Measurements from ENCODE around the gene RUVBL2. TPM values are rescaled to one million over a fixed set of nuclear protein-coding genes. Genes with fewer than 3 reads are reported as not detected.

The RUVBL2 gene
- total RNA-seq: 10 to 100 TPM; 74.7 to 80.1 TPM

DNA sequence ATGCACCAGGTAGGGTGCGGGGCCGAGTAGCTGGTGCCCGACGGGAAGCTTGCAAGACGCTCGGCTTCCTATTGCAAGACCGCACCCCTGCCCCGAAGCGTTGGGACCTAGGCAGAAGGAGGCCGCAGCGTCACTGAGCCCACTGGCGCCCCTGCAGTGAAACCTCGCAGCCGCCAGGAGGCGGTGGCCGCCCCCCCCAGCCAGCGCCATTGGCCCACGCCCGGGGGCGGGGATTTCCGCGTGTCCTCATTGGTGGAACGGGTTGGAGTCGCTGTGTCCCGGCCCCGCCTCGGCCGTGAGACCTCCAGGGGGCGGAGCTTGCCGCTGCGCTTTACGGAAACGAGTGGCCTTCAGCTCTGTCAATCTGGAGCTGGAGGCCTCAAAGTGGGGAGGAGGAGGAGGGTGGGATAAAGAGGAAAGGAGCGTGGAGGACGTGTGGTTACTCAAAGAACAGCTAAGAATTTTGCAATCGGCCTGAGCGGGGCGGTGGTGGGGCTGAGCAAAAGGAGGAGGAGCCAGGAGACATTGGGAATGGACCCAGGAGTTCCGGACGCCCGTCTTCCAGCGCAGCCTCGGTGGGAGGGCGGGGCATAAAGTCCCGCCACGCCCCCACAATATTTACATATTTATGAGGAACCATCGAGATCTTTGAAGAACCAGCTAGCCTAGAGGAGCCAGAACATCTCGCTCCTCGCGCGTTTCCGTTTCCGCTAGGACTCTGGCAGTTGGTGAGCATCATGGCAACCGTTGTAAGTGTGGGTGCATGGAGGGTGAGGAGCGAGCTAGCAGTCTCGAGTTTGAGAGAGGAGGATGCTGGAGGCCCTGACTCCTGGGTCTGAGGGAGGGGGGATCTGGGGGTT, at the start of gene RUVBL2, which contains the start of gene GYS1:
TSS of gene RUVBL2 (plus strand) at position 713 of the 860 bp plus-strand sequence. CDS start at position 738, 25 bp downstream.
TSS of gene GYS1 (minus strand) at position 135 of the 860 bp plus-strand sequence. CDS start 197 bp downstream, outside the sequence.
- ChIA-PET CTCF (interaction anchor here (0.6 to 3.4 kb wide), 83 partner anchors 9 to 685 kb away, joined by 3 to 103 read pairs (median 4); partner anchors contain the start of genes ALDH16A1, BAX, BCAT2 and CA11), POLR2A (interaction anchor here (0.6 to 2.7 kb wide), 28 partner anchors 9 to 650 kb away, joined by 3 to 16 read pairs (median 4); partner anchors contain the start of genes ALDH16A1, BAX, DHDH and FTL)
- peak within 1 kb of the TSS; percentile 95 for H3K27ac Mint-ChIP-seq
- peak; percentile 99 for DNase-seq
- H3K9me3 Mint-ChIP-seq: no peaks in the 10 kb centered on the region
- H3K4me3 Mint-ChIP-seq: peak within 1 kb of the TSS; percentile 98
- no peaks in the 10 kb centered on the region for H3K27me3 Mint-ChIP-seq
- H3K36me3 Mint-ChIP-seq (ENCODE audit: low read depth): peaks cover 31% of the 10 kb centered on the region
- H3K4me1 Mint-ChIP-seq: peaks cover 51% of the 10 kb centered on the region

DNA sequence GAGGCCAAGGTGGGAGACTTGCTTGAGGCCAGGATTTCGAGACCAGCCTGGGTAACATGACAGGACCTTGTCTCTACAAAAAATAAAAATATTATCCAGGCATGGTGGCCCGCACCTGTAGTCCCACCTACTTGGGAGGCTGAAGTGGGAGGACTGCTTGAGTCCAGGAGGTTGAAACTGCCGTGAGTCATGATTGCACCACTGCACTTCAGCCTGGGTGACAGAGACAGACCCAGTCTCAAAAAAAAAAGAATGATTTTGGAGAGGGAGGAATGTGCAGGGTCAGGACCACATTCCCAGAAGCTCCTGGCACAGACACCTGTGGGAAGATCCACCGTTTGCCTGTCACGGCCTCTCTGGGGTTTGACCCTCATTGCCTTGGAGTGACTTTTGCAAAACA, 48.3 kb upstream of the RUVBL2 start:
- ChIA-PET POLR2A (no interaction called here), CTCF (no interaction called here)
- Mint-ChIP-seq H3K4me3 (no peak overlapping the region), H3K9me3 (peaks cover 11% of the 10 kb centered on the region), H3K36me3 (ENCODE audit: low read depth) (peaks cover 8% of the 10 kb centered on the region), H3K27ac (no peak overlapping the region), H3K4me1 (no peaks in the 10 kb centered on the region), H3K27me3 (no peaks in the 10 kb centered on the region)
- DNase-seq: no peak

DNA sequence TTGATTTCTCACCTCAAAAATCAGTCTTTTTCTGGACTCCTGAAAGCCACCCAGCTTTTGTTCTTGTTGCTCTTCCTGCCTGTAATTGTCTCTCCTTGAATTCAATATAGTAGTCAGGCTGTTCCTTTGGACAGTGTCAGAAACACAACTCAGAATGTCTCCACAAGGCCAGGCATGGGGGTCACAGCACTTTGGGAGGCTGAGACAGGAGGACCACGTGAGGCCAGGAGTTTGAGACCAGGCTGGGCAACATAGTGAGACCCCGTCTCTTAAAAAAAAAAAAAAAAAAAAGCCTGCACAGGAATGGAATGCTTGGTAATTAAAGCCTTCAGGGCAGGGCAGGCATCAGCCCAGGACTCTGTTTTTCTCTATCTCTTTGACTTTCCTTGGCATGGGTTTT, 47.9 kb upstream of the RUVBL2 start:
- ChIA-PET POLR2A (no interaction called here), CTCF (no interaction called here)
- no peaks in the 10 kb centered on the region for H3K4me1 Mint-ChIP-seq
- peaks cover 8% of the 10 kb centered on the region for H3K36me3 Mint-ChIP-seq (ENCODE audit: low read depth)
- peaks cover 9% of the 10 kb centered on the region for H3K9me3 Mint-ChIP-seq
- no peak overlapping the region for H3K27ac Mint-ChIP-seq
- H3K4me3 Mint-ChIP-seq: no peak overlapping the region
- DNase-seq: no peak
- no peaks in the 10 kb centered on the region for H3K27me3 Mint-ChIP-seq

DNA sequence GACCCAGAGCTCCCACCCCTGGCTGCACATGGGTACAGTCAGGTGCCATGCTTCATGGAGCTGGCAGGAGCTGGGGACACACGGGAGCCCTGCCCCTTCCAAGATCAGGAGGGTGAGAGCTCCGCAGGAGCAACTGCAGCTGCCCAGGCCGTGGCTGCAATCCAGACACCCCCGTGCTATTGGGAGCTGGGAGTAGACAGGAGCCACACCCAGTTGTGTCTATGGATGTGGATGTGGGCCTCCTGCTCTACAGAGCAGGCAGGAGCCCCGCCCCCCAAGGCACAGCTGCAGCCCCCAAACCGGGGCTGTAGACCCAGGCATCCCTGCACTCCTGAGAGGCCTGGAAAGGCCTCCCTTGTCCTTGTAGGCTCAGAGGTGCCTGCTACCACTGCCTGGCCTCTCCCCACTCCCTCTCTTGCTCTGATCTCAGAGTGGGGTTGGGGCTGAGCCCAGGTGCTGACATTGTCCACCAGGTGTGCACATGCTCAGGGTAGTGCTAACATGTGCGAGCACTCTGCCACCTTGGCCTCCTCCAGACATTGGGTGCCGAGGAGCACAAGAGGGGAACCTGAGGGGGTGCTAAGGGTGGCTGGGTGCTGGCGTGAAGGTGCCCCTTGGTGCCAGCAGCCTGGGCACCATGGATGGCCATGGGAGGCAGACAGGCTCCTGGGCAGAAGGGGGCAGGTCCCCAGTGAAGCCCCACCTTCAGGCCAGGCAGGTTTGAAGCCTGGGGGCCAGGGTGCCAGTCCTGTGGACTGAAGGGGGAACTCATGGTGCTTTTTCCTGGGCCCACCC, 47.0 kb upstream of the RUVBL2 start:
- ChIA-PET CTCF (no interaction called here), POLR2A (no interaction called here)
- Mint-ChIP-seq H3K9me3 (peaks cover 9% of the 10 kb centered on the region), H3K36me3 (ENCODE audit: low read depth) (peaks cover 3% of the 10 kb centered on the region), H3K27ac (no peak overlapping the region), H3K27me3 (no peaks in the 10 kb centered on the region), H3K4me3 (no peak overlapping the region), H3K4me1 (no peaks in the 10 kb centered on the region)
- DNase-seq: no peak

DNA sequence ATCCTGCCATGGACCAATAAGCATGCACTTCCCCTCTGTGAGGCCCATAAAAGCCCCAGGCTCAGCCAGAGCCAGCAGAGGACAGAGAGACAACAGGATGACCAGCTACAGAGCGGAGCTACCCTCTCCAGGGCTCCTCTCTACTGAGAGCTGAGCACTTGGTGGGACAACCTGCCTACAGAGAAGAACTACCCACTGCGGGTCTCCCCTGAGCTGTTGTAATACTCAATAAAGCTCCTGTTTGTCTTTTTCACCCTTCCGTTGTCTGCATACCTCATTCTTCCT, 46.5 kb upstream of the RUVBL2 start:
- Mint-ChIP-seq H3K4me1 (no peaks in the 10 kb centered on the region), H3K27ac (no peak overlapping the region), H3K27me3 (no peaks in the 10 kb centered on the region), H3K4me3 (no peak overlapping the region), H3K9me3 (peaks cover 9% of the 10 kb centered on the region), H3K36me3 (ENCODE audit: low read depth) (peaks cover 3% of the 10 kb centered on the region)
- CTCF ChIA-PET: no interaction called here
- POLR2A ChIA-PET: no interaction called here
- DNase-seq: no peak

DNA sequence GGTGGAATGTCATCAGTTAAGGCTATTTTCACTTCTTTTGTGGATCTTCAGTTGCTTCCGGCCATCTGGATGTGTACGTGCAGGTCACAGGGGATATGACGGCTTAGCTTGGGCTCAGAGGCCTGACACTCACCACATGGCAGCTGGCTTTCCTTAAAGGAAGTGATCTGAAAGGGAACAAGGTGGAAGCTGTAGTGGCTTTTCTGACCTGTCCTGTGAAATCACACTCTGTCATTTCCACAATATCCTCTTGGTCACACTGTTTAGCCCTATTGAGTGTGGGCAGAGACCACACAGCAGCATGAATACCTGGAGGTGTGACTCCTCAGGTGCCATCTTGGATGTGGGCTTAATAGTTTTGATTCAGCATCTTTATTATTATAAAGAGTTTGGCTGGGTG, 43.5 kb upstream of the RUVBL2 start:
- no peak for DNase-seq
- Mint-ChIP-seq H3K36me3 (ENCODE audit: low read depth) (peaks cover 3% of the 10 kb centered on the region), H3K4me3 (no peak overlapping the region), H3K27me3 (no peaks in the 10 kb centered on the region), H3K9me3 (peaks cover 9% of the 10 kb centered on the region), H3K27ac (no peak overlapping the region), H3K4me1 (peaks cover 8% of the 10 kb centered on the region)
- ChIA-PET POLR2A (interaction anchor here (1.1 kb wide), 1 partner anchor 68 kb away, joined by 3 read pairs; no protein-coding TSS in a partner anchor), CTCF (interaction anchor here (0.6 kb wide), 1 partner anchor 14 kb away, joined by 4 read pairs; no protein-coding TSS in a partner anchor)

DNA sequence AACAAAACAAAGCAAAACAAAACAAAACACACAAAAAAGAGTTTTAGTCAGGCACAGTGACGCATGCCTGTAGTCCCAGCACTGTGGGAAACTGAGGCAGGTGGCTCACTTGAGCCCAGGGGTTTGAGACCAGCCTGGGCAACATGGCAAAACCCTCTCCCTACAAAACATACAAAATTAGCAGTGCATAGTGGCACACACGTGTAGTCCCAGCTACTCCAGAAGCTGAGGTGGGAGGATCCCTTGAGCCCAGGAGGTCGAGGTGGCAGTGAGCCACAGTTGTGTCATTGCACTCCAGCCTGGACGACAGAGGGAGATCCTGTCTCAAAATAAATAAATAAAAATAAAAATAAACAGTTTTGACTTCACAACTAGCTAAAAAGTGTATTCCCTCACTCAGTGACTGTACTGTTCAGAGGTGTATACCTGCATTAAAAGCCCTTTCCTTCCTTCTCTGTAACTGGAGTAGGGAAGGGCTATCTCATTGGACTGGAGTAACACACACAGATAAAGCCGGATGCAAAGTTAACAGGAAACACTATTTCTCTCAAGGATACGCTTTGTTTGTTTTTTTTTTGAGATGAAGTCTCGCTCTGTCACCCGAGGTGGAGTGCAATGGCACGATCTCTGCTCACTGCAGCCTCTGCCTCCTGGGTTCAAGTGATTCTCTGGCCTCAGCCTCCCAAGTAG, 42.7 kb upstream of the RUVBL2 start:
- no peak for DNase-seq
- Mint-ChIP-seq H3K27me3 (no peaks in the 10 kb centered on the region), H3K4me1 (peaks cover 16% of the 10 kb centered on the region), H3K9me3 (peaks cover 9% of the 10 kb centered on the region), H3K27ac (no peak overlapping the region), H3K4me3 (no peak overlapping the region), H3K36me3 (ENCODE audit: low read depth) (peaks cover 11% of the 10 kb centered on the region)
- ChIA-PET POLR2A (interaction anchor here (0.8 to 5.3 kb wide), 5 partner anchors 11 to 79 kb away, joined by 3 to 38 read pairs (median 4); partner anchors contain the start of genes DHDH, FTL and PPP1R15A), CTCF (interaction anchor here (0.6 to 4.1 kb wide), 4 partner anchors 15 to 156 kb away, joined by 3 to 30 read pairs (median 6); partner anchors contain the start of genes GYS1 and RUVBL2)

DNA sequence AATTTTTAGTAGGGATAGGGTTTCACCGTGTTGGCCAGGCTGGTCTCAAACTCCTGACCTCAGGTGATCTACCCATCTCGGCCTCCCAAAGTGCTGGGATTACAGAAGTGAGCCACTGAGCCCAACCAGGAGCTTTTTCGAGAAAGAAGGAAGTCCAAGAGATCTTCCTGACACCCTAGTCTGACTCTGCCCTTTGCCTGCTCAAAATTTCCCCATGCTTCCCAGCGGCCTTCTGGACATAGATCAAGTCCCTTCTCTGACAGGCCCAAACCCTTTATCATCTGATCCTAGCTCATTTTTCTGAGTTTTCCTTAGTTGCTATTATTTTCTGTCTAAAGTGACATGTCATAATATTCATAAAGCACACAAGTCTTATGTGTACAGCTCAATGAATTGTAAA, 40.5 kb upstream of the RUVBL2 start:
- H3K9me3 Mint-ChIP-seq: peaks cover 3% of the 10 kb centered on the region
- no peak for DNase-seq
- ChIA-PET POLR2A (interaction anchor here (0.7 to 5.3 kb wide), 6 partner anchors 9 to 81 kb away, joined by 3 to 38 read pairs (median 11); partner anchors contain the start of genes DHDH, FTL, GYS1 and PPP1R15A), CTCF (interaction anchor here (0.6 to 4.1 kb wide), 7 partner anchors 13 to 526 kb away, joined by 3 to 30 read pairs (median 5); partner anchors contain the start of genes GYS1 and RUVBL2)
- H3K4me1 Mint-ChIP-seq: peaks cover 32% of the 10 kb centered on the region
- no peak overlapping the region for H3K27ac Mint-ChIP-seq
- no peaks in the 10 kb centered on the region for H3K27me3 Mint-ChIP-seq
- no peak overlapping the region for H3K4me3 Mint-ChIP-seq
- peaks cover 26% of the 10 kb centered on the region for H3K36me3 Mint-ChIP-seq (ENCODE audit: low read depth)

DNA sequence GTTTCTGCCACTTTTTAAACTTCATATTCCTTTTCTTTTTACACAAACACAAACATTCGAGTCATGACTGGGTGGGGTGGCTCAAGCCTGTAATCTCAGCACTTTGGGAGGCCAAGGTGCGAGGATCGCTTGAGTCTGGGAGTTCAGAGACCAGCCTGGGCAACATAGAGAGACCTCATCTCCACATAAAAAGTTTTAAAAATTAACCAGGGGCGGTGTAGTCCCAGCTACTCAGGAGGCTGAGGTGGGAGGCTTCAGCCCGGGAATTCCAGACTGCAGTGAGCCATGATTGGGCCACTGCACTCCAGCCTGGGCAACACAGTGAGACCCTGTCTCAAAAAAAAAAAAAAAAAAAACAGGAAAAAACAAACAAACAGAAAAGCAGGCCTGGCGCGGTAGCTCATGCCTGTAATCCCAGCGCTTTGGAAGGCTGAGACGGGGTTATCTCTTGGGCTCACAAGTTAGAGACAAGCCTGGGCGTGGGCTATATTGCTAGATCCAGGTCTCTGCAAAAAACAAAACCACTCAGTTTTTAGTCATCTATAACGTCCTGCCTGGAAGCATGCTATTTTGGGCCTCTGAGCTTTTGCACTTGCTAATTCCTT, 39.6 kb upstream of the RUVBL2 start:
- ChIA-PET POLR2A (interaction anchor here (0.6 to 5.3 kb wide), 10 partner anchors 8 to 158 kb away, joined by 3 to 38 read pairs (median 6); partner anchors contain the start of genes DHDH, FTL, GYS1 and NUCB1), CTCF (interaction anchor here (0.6 to 4.1 kb wide), 7 partner anchors 10 to 159 kb away, joined by 3 to 30 read pairs (median 5); partner anchors contain the start of genes GYS1 and RUVBL2)
- H3K27me3 Mint-ChIP-seq: no peaks in the 10 kb centered on the region
- H3K4me3 Mint-ChIP-seq: peak overlapping the region; percentile 78
- H3K27ac Mint-ChIP-seq: peak overlapping the region; percentile 84
- peaks cover 39% of the 10 kb centered on the region for H3K4me1 Mint-ChIP-seq
- peaks cover 34% of the 10 kb centered on the region for H3K36me3 Mint-ChIP-seq (ENCODE audit: low read depth)
- H3K9me3 Mint-ChIP-seq: no peaks in the 10 kb centered on the region
- no peak for DNase-seq

DNA sequence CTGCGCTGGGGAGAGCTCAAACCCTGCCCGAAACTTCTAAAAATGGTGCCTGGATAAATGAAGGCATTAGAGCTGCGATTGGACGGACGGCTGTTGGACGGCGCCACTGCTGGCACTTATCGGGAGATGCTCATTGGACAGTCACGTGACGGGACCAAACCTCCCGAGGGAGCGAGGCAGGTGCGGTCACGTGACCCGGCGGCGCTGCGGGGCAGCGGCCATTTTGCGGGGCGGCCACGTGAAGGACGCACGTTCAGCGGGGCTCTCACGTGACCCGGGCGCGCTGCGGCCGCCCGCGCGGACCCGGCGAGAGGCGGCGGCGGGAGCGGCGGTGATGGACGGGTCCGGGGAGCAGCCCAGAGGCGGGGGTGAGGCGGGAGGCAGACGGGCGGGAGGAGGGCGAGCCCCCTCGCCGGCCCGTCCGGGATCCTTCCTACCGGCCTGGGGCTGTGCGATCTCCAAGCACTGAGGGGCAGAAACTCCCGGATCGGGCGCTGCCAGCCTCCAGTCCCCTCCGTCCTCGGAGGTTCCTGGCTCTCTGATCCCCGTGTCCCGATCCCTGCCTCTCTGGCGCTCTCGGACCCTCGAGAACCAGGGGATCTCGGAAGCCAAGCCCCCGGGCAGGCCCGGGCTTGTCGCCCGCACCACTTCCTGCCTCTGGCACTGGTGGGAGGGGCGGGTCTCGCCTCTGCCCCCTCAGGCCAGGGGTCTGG, 38.9 kb upstream of the RUVBL2 start, which contains the start of gene BAX:
TSS of gene BAX (plus strand) at position 281 of the 713 bp plus-strand sequence. CDS start at position 335, 54 bp downstream.
- Mint-ChIP-seq H3K4me1 (peaks cover 44% of the 10 kb centered on the region), H3K27me3 (no peaks in the 10 kb centered on the region), H3K4me3 (peak within 1 kb of the TSS; percentile 78), H3K27ac (peak within 1 kb of the TSS; percentile 90), H3K36me3 (ENCODE audit: low read depth) (peaks cover 34% of the 10 kb centered on the region), H3K9me3 (no peaks in the 10 kb centered on the region)
- CTCF ChIA-PET: interaction anchor here (0.9 to 4.1 kb wide), 7 partner anchors 11 to 160 kb away, joined by 4 to 30 read pairs (median 5); partner anchors contain the start of genes GYS1 and RUVBL2
- POLR2A ChIA-PET: interaction anchor here (0.6 to 5.3 kb wide), 10 partner anchors 10 to 159 kb away, joined by 3 to 38 read pairs (median 6); partner anchors contain the start of genes DHDH, FTL, GYS1 and NUCB1
- DNase-seq: peak; percentile 96

DNA sequence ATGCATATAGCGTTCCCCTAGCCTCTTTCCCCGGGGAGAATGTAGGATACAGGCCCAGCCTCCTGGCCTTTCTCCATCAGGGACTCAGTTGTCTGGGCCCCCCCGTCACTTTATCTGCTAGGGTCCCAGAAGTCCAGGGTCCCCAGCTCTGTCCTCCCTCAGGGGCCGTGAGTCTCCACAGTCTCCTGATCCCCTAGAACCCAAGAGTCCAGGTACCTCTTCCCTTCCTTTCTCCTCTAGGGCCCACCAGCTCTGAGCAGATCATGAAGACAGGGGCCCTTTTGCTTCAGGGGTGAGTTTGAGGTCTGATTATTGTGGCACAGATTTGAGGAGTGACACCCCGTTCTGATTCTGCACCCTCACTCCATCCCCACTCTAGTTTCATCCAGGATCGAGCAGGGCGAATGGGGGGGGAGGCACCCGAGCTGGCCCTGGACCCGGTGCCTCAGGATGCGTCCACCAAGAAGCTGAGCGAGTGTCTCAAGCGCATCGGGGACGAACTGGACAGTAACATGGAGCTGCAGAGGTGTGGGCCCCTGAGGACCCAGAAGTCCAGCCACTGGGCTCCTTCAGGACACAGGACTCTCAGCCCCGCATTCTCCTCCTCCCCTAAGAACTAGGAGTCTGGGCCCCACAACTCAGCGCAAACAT, 38.3 kb upstream of the RUVBL2 start:
- POLR2A ChIA-PET: interaction anchor here (1.6 to 5.3 kb wide), 4 partner anchors 9 to 83 kb away, joined by 4 to 38 read pairs (median 20); partner anchors contain the start of genes FTL, GYS1, PPP1R15A and RUVBL2
- Mint-ChIP-seq H3K36me3 (ENCODE audit: low read depth) (peaks cover 34% of the 10 kb centered on the region), H3K27me3 (no peaks in the 10 kb centered on the region), H3K4me1 (peaks cover 46% of the 10 kb centered on the region), H3K4me3 (peak overlapping the region; percentile 78), H3K9me3 (no peaks in the 10 kb centered on the region), H3K27ac (peak overlapping the region; percentile 90)
- CTCF ChIA-PET: interaction anchor here (1.2 kb wide), 1 partner anchor 38 kb away, joined by 5 read pairs; the partner anchor contains the start of gene RUVBL2
- DNase-seq: no peak
